HG02759 (cell line): ENCODE results near the gene C17orf100.
"Not testable (repeated sequence)": the region's sequence is repeated elsewhere in the genome, so short reads cannot be mapped to it uniquely, and the experiment has no call there.

Source experiments
- ATAC-seq: cut with Tn5 transposase; IDR thresholded peaks from one replicate; pipeline ENCODE4 v1.9.1; 2021; ENCODE audit warnings: mild to moderate bottlenecking, moderate library complexity; ENCODE audit not compliant: unreplicated experiment

C17orf100 gene

GRCh38 chr17:6640536-6641246 is 10.9 kb upstream of the C17orf100 start, which contains the start of the genes KIAA0753 and TXNDC17:
Gene KIAA0753 (minus strand): TSS chr17:6640711. CDS start chr17:6635103, 5,608 bp downstream.
Gene TXNDC17 (plus strand): TSS chr17:6641060. CDS start chr17:6641083, 23 bp downstream.
- peak; percentile 93 for ATAC-seq

- peak; percentile 19 for ATAC-seq
These were observed 10.2 kb upstream of the C17orf100 start for GRCh38 chr17:6641247-6641863.

DNA sequence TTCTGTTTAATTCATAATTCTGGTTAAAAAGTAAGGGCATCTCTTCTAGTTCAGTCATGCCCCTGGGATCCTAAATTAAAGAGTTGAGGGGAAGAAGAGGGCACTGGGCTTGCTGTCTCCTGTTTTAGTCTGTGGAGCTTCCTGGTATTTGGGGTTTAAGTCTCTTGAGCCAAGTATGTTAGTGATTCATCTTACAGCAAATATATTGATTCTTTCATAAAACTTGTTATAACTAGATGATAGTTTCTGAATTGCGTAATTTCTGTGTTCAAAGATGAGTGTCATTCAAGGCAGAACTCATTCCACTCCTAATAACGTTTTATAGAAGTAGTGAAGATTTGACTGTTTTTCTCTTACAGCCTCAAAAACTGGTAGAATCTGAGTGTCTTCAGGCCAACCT is 9.0 kb upstream of the C17orf100 start:
- no peak for ATAC-seq

DNA sequence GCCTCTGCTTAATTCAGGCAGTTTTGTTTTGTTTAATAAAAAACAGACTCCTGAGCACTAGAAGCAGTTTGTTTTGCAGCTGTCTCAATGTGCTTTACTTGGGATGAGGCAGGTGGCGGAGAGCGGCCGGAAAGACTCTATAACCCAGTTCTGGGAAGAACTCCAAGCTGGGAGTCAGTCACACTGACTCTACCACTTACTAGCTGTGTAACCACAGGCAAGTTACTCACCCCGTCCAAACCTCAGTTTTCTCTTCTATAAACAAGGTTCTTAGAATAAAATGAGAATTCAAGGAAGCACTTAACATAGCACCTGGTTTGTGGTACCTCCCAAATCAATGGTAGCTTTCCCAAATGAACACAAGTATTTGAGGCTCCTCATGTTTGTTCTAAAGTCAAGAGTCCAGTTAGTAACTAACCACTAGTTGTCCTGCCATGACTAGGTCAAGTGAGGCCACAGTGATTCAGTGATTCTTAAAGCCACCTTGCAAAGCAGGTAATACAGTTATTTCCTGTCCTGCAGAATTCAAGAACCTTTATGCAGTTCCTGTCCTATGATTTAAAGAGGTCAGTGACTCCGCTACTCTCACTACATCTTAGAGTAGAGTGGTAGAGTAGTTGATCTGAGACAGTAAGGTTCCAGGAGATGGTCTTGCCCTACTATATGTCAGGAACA is 8.0 kb upstream of the C17orf100 start:
- ATAC-seq = no peak

- ATAC-seq = no peak
These were observed 3.4 kb upstream of the C17orf100 start for GRCh38 chr17:6648181-6648580.

GRCh38 chr17:6651919-6652452 is 424 bp downstream of the C17orf100 start:
- ATAC-seq = peak; percentile 15

GRCh38 chr17:6654841-6655731 is 3.5 kb downstream of the C17orf100 start:
- ATAC-seq = no peak

GRCh38 chr17:6655732-6656361 is 4.3 kb downstream of the C17orf100 start:
- ATAC-seq = not testable (repeated sequence)

GRCh38 chr17:6656797-6657632 is 5.5 kb downstream of the C17orf100 start:
- ATAC-seq = not testable (repeated sequence)

DNA sequence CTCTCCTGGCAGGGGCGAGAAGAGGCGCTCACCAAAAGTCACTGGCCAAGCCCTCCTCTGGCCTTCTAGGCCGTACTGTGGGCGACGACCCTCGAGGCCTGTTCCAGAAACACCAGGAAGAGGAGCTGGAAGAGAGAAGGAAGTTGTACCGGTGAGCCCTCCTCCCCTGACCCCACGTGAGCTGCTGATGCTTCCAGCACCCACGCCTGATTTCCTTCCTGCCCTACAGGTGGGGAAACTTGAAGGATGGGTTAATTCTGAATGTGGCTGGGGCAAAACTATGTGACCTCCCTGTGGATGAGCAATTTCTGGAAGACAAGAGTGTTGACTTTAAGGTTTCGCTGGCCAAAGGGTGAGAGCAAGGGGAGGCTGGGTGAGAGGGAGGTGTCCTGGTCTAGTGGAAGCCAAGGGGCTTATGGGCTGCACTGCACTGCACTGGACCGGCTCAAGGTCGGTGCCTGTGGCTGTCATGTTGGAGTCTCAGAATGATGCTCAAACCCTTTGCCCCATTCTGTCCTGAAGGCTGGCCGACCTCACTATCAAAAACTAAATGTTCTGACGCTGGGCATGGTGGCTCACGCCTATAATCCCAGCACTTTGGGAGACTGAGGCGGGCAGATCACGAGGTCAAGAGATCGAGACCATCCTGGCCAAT is 6.2 kb downstream of the C17orf100 start:
- no peak for ATAC-seq

DNA sequence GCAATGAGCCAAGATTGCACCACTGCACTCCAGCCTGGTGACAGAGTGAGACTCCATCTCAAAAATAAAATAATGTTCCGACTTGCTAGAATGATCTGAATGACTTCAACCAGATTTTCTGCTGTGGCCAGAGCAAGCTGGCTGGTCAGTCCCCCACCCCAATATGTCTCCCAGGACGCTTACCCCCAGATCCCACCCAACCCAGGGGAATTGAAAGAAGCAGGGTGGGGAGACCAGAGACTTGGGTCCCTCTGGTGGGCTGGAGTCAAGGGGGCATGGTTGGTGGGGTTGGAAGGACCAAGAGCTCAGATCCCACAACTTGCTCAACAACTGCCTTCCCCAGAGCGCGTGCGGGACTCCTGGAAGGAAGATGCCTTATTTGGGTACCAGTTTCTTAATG is 6.8 kb downstream of the C17orf100 start:
- not testable (repeated sequence) for ATAC-seq

DNA sequence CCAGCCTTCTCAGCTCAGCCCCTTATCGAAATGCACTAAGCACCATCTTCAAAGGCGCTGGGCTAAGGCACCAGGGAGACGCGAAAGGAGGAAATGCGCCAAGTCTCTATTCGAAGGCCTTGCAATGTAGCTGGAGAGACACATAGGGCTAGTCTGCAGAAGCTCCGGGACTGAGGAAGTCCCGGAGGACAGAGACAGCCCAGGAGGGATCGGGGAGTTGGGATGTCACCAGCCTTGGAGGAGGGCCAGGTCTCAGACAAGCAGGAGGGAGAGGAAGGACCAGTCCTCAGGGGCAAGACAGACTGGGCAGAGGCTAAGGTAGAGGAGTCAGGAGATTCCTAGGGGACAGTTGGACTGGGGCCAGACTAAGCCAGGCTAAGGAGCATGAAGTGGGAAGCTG is 8.5 kb downstream of the C17orf100 start:
- ATAC-seq = no peak

- ATAC-seq = peak; percentile 69
These were observed 9.4 kb downstream of the C17orf100 start for GRCh38 chr17:6660805-6661463.

DNA sequence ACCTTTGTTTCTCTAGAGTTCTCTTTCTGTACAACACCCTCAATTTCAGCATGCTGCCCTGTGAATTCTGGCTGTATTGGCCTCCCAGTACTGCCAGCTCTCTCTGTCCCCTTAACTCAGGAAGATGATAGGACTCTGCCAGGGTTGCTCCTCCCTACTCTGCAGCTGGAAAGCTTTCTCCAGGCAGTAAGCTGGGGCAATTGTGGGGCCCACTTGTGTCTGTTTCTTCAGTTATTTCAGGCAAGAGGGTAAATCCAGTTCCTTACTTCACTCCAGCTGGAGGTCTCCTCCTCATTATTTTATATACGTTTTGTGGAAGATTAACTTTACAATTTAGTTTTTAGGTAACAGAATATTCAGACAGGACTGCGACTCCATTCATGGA is 9.9 kb downstream of the C17orf100 start:
- ATAC-seq = no peak

DNA sequence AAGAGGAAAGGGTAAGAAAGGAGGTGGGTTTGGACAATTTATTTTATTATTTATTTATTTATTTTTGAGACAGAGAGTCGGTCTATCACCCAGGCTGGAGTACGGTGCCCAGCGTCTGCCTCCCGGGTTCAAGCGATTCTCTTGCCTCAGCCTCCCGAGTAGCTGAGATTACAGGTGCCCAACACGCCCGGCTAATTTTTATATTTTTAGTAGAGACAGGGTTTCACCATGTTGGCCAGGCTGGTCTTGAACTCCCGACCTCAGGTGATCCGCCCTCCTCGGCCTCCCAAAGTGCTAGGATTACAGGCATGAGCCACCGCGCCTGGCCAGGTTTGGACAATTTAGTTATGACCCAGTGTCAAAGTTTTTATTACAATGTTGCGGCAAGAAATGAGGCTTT is 11.6 kb downstream of the C17orf100 start:
- ATAC-seq = not testable (repeated sequence)

DNA sequence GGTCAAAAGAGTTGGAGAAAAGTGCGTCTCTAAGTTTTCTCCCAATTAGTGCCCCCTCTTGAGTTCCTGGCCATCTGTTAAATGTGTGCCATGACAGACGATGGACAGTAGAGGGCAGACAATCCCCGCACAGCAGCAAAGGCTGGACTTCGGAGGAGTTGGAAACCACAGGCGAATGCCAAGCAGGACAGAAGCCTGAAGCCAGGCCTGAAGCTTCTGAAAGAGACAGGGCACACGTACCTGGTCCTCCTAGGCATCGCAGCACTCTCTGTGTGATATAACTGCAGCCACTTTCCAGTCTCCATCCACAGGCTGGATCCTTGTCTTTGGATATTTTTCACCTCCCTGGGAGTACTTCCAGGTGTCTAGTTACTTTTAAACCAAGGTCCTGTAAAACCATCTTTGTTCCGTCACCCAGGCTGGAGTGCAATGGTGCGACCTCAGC is 14.5 kb downstream of the C17orf100 start:
- no peak for ATAC-seq

DNA sequence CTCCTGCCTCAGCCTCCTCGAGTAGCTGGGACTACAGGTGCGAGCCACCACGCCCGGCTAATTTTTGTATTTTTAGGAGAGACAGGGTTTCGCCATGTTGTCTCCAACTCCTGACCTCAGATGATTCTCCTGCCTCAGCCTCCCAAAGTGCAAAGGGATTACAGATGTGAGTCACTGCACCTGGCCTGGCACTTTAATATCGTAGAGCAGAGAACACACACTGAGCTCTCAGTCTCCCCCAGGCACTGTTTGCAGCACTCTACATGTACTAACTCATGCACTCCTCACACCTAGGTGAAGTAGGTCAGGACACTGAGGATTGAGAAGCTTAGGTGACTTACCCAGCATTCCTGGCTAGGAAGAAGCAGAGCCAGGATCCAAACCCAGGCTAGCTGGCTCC is 15.0 kb downstream of the C17orf100 start:
- no peak for ATAC-seq

- no peak for ATAC-seq
These were observed 16.0 kb downstream of the C17orf100 start for GRCh38 chr17:6667516-6667915.
